Gastroesophageal sphincter (tissue), 4 donors: Measurements from ENCODE around the gene APOBEC3A. TPM values are rescaled to one million over a fixed set of nuclear protein-coding genes. Genes with fewer than 3 reads are reported as not detected.
"Not testable (repeated sequence)": the region's sequence is repeated elsewhere in the genome, so short reads cannot be mapped to it uniquely, and the experiment has no call there.

Experiments used
- ATAC-seq: fragments of 150-250 bp; one replicate; pipeline ENCODE4 v1.9.1; 2016; ENCODE audit warnings: mild to moderate bottlenecking, moderate library complexity
- H3K27ac ChIP-seq, 4 donors: fragments of 200-600 bp; sonication (generic) in 3 of 4; 1 replicate in 3 of 4; 2 replicates in 1 of 4; pipeline ENCODE4 v1.5.1; 2016 to 2019
- H3K27me3 ChIP-seq: fragments of 200-600 bp; sonication (generic); one replicate; pipeline ENCODE4 v1.5.1; 2019
- H3K36me3 ChIP-seq, 2 donors: fragments of 200-600 bp; sonication (generic); one replicate each; pipeline ENCODE4 v1.5.1; 2019; ENCODE audit warnings: control low read depth in 1 of 2
- H3K4me1 ChIP-seq, 3 donors: fragments of 200-600 bp; sonication (generic); 1 replicate in 2 of 3; 2 replicates in 1 of 3; pipeline ENCODE4 v1.5.1; 2016 to 2019; ENCODE audit warnings: control low read depth in 2 of 3
- H3K4me3 ChIP-seq, 2 donors: fragments of 200-600 bp; sonication (generic); one replicate each; pipeline ENCODE4 v1.5.1; 2019; ENCODE audit warnings: mild to moderate bottlenecking in 1 of 2, moderate library complexity in 1 of 2
- H3K9me3 ChIP-seq, 3 donors: fragments of 200-600 bp; sonication (generic); one replicate each; pipeline ENCODE4 v1.5.1; 2017 to 2019; ENCODE audit warnings: control low read depth in 2 of 3
- CTCF ChIP-seq, 4 experiments: fragments of 200-600 bp in 2 of 4; fragments of 450-650 bp in 2 of 4; sonication (generic) in 1 of 4; IDR thresholded peaks; one replicate each; pipeline ENCODE4 v1.5.1; 2017 to 2019; ENCODE audit warnings: antibody characterized with exemption in 4 of 4, mild to moderate bottlenecking in 2 of 4, moderate library complexity in 2 of 4
- EP300 ChIP-seq: sonication (generic); formaldehyde crosslinking; IDR thresholded peaks from one replicate; pipeline ENCODE4 v1.6.1; 2017; ENCODE audit warnings: antibody characterized with exemption, mild to moderate bottlenecking
- POLR2A ChIP-seq, 2 donors: fragments of 450-650 bp; IDR thresholded peaks; one replicate each; pipeline ENCODE4 v1.6.1; 2017; ENCODE audit warnings: antibody characterized with exemption in 2 of 2, mild to moderate bottlenecking in 2 of 2, moderate library complexity in 1 of 2
- POLR2AphosphoS5 ChIP-seq: sonication (generic); formaldehyde crosslinking; IDR thresholded peaks from one replicate; pipeline ENCODE4 v1.6.1; 2017; ENCODE audit warnings: antibody characterized with exemption
- WGBS, 2 donors: methylation state at CpG; one replicate each; pipeline ENCODE4 v1.1.5; 2018; ENCODE audit warnings: low coverage in 1 of 2; 5-methylcytosine and 5-hydroxymethylcytosine counted together
- total RNA-seq, 4 donors: library from RNA; depleted of rRNA; stranded (reverse); fragments of >200 nt; gene quantifications; one replicate each; pipeline ENCODE4 v1.1.0, GENCODE V29; 2016

Gene APOBEC3A
- total RNA-seq, 4 donors from 2014 or later, result 0.35 to 4.4 TPM; not detected in 2

- Histone ChIP-seq H3K27me3 (peaks cover 32% of the 10 kb centered on the region), H3K4me3 (no peak overlapping the region), H3K36me3 (no peaks in the 10 kb centered on the region), H3K9me3 (no peaks in the 10 kb centered on the region), H3K27ac (no peak overlapping the region), H3K4me1 (no peaks in the 10 kb centered on the region)
- TF ChIP-seq EP300 (no peak), CTCF (IDR thresholded peaks at IDR 0.05) (no peak), POLR2A (IDR thresholded peaks at IDR 0.05) (no peak), POLR2AphosphoS5 (no peak)
- no peak for ATAC-seq
- 60 to 80% methylated on average over 1 to 2 of the region's 5 CpGs for WGBS, 2 donors
These were observed 14.7 kb upstream of the APOBEC3A start for GRCh38 chr22:38942702-38943101.

GRCh38 chr22:38943201-38943600, 14.2 kb upstream of the APOBEC3A start:
- H3K36me3 ChIP-seq, result no peaks in the 10 kb centered on the region
- H3K4me3 ChIP-seq, result no peak overlapping the region
- WGBS, 2 donors, result 37 to 55% methylated on average over 9 of the region's 9 CpGs
- no peaks in the 10 kb centered on the region for H3K4me1 ChIP-seq
- no peak overlapping the region for H3K27ac ChIP-seq
- no peaks in the 10 kb centered on the region for H3K9me3 ChIP-seq
- TF ChIP-seq CTCF (IDR thresholded peaks at IDR 0.05) (no peak), POLR2A (IDR thresholded peaks at IDR 0.05) (no peak), EP300 (no peak), POLR2AphosphoS5 (no peak)
- peaks cover 36% of the 10 kb centered on the region for H3K27me3 ChIP-seq
- ATAC-seq, result no peak

- no peak for TF ChIP-seq POLR2A (IDR thresholded peaks at IDR 0.05)
- TF ChIP-seq CTCF (IDR thresholded peaks at IDR 0.05), result no peak
- no peak for TF ChIP-seq EP300
- no peak for TF ChIP-seq POLR2AphosphoS5
- Histone ChIP-seq H3K4me3 (no peak overlapping the region), H3K4me1 (no peaks in the 10 kb centered on the region), H3K27ac (no peak overlapping the region), H3K27me3 (peaks cover 42% of the 10 kb centered on the region), H3K36me3 (no peaks in the 10 kb centered on the region), H3K9me3 (no peaks in the 10 kb centered on the region)
- no peak for ATAC-seq
- 65 to 72% methylated on average over 2 to 3 of the region's 3 CpGs for WGBS, 2 donors
These were observed 13.5 kb upstream of the APOBEC3A start for GRCh38 chr22:38943882-38944281.

GRCh38 chr22:38944653-38945052, 12.8 kb upstream of the APOBEC3A start:
- no peaks in the 10 kb centered on the region for H3K36me3 ChIP-seq
- no peaks in the 10 kb centered on the region for H3K9me3 ChIP-seq
- no peak overlapping the region for H3K27ac ChIP-seq
- H3K27me3 ChIP-seq, result peaks cover 42% of the 10 kb centered on the region
- no peaks in the 10 kb centered on the region for H3K4me1 ChIP-seq
- ATAC-seq, result no peak
- no peak overlapping the region for H3K4me3 ChIP-seq
- WGBS, 2 donors, result 93 to 100% methylated on average over 1 to 5 of the region's 7 CpGs
- TF ChIP-seq EP300 (no peak), POLR2A (IDR thresholded peaks at IDR 0.05) (no peak), CTCF (IDR thresholded peaks at IDR 0.05) (no peak), POLR2AphosphoS5 (no peak)

GRCh38 chr22:38945706-38946338, 11.6 kb upstream of the APOBEC3A start:
- H3K36me3 ChIP-seq, H3K4me3 ChIP-seq, H3K4me1 ChIP-seq, H3K9me3 ChIP-seq, ATAC-seq, H3K27ac ChIP-seq: not testable (repeated sequence)
- H3K27me3 ChIP-seq, result peaks cover 42% of the 10 kb centered on the region
